ENCODE results near the gene SPG7. TPM values are rescaled to one million over a fixed set of nuclear protein-coding genes. Genes with fewer than 3 reads are reported as not detected.
A peak's percentile ranks its signal among the peaks of the same experiment; 100 is the strongest.

SPG7 gene
- total RNA-seq, 1 experiment from 2014 or later: 119 TPM

- H2BK12ac ChIP-seq (ENCODE audit: insufficient read length, low read depth, low read length): no peak overlapping the region
- no peaks in the 10 kb centered on the region for H3K79me1 ChIP-seq (ENCODE audit: insufficient read depth, low read depth, low read length, poor library complexity, severe bottlenecking)
- no peak overlapping the region for H2BK120ac ChIP-seq (ENCODE audit: low read depth, low read length, poor library complexity, severe bottlenecking)
- H3K56ac ChIP-seq (ENCODE audit: insufficient read length, low read depth, low read length): no peak overlapping the region
- H3K79me2 ChIP-seq (ENCODE audit: insufficient read depth, low read length): no peaks in the 10 kb centered on the region
- no peaks in the 10 kb centered on the region for H3K9me3 ChIP-seq (ENCODE audit: control insufficient read depth, low read depth, low read length)
- no peak for TF ChIP-seq CTCF (conservative IDR thresholded peaks at IDR 0.05)
- H4K91ac ChIP-seq (ENCODE audit: insufficient read length, low read depth, low read length): no peak overlapping the region
- no peaks in the 10 kb centered on the region for H3K27me3 ChIP-seq (ENCODE audit: insufficient read depth, low read length)
- H3K4ac ChIP-seq (ENCODE audit: low read depth, low read length): no peak overlapping the region
- H3T11ph ChIP-seq (ENCODE audit: low read length): no peak overlapping the region
- no peaks in the 10 kb centered on the region for H3K23me2 ChIP-seq (ENCODE audit: insufficient read length, low read depth, low read length, poor library complexity, severe bottlenecking)
- no peak overlapping the region for H2BK15ac ChIP-seq (ENCODE audit: low read depth, low read length)
- Mint-ChIP-seq H3K36me3 (ENCODE audit: insufficient read depth in 1 of 3, low read depth in 3 of 3) (peaks cover 30 to 73% (median 67%) of the 10 kb centered on the region in 3 experiments), H3K27ac (peak overlapping the region in 1 of 3 experiments; percentile 55; a peak in 1 of 7 replicates), H3K4me3 (no peak overlapping the region), H3K4me1 (no peaks in the 10 kb centered on the region), H3K9me3 (no peaks in the 10 kb centered on the region), H3K27me3 (ENCODE audit: low read depth) (no peaks in the 10 kb centered on the region)
- H4K5ac ChIP-seq (ENCODE audit: insufficient read length, low read depth, low read length): no peak overlapping the region
- WGBS (ENCODE audit: extremely low coverage, insufficient read length, low lambda C conversion rate): no CpG with 5 or more reads among the region's 24 CpGs
- no peak overlapping the region for H2BK5ac ChIP-seq (ENCODE audit: insufficient read length, low read length)
- no peak overlapping the region for H3K27ac ChIP-seq (ENCODE audit: insufficient read length, low read depth, low read length)
- no peak overlapping the region for H2AFZ ChIP-seq (ENCODE audit: low read length)
- no peak overlapping the region for H2AK5ac ChIP-seq (ENCODE audit: insufficient read length, low read length)
- H4K20me1 ChIP-seq (ENCODE audit: control insufficient read depth, insufficient read depth, insufficient read length): no peaks in the 10 kb centered on the region
- H3K9ac ChIP-seq (ENCODE audit: extremely low read depth, insufficient read length, low read length): no peak overlapping the region
- no peak overlapping the region for H4K8ac ChIP-seq (replicated peaks; ENCODE audit: insufficient read length, low read depth, low read length)
- no peak for DNase-seq
- H3K18ac ChIP-seq (ENCODE audit: insufficient read length, low read depth, low read length): no peak overlapping the region
- no peak overlapping the region for H3K14ac ChIP-seq (ENCODE audit: insufficient read depth, low read length)
- no peak overlapping the region for H3K4me2 ChIP-seq (ENCODE audit: insufficient read depth, insufficient read length, low read length)
- H2BK20ac ChIP-seq (ENCODE audit: low read depth, low read length, poor library complexity, severe bottlenecking): no peak overlapping the region
- H3K4me1 ChIP-seq (ENCODE audit: insufficient read depth, low read length): no peaks in the 10 kb centered on the region
- H3K23ac ChIP-seq (ENCODE audit: insufficient read length, low read depth, low read length): no peak overlapping the region
These were observed 28.2 kb downstream of the SPG7 start for GRCh38 chr16:89536371-89536770.
